Heart left ventricle (tissue), 16 donors: ENCODE measurements around the gene NR2F1. TPM values are rescaled to one million over a fixed set of nuclear protein-coding genes. Genes with fewer than 3 reads are reported as not detected.
A peak's percentile ranks its signal among the peaks of the same experiment; 100 is the strongest.

Source experiments
- ATAC-seq, 4 donors: fragments of 200-7000 bp; cut with Tn5 transposase; one replicate each; pipeline ENCODE4 v1.9.1; 2020 to 2022; ENCODE audit warnings: moderate library complexity in 4 of 4, mild to moderate bottlenecking in 3 of 4, moderate number of reproducible peaks in 1 of 4
- DNase-seq, 5 donors: peaks; one replicate each; pipeline ENCODE4 v3.0.0-alpha.2; 2020
- H3K27ac ChIP-seq, 12 donors: fragments of 200-600 bp; sonication (generic) in 4 of 12; one replicate each; pipeline versions ENCODE4 v1.5.0 to v1.8.0; 2016 to 2022; ENCODE audit warnings: mild to moderate bottlenecking in 2 of 12
- H3K27me3 ChIP-seq, 9 donors: fragments of 200-600 bp; sonication (generic) in 2 of 9; one replicate each; pipeline versions ENCODE4 v1.5.1 to v1.8.0; 2016 to 2022; ENCODE audit warnings: mild to moderate bottlenecking in 3 of 9
- H3K36me3 ChIP-seq, 9 donors: fragments of 200-600 bp; sonication (generic) in 2 of 9; one replicate each; pipeline versions ENCODE4 v1.5.0 to v1.8.0; 2018 to 2022; ENCODE audit warnings: mild to moderate bottlenecking in 2 of 9
- H3K4me1 ChIP-seq, 12 donors: fragments of 200-600 bp; sonication (generic) in 4 of 12; one replicate each; pipeline versions ENCODE4 v1.5.0 to v1.8.0; 2016 to 2022; ENCODE audit warnings: mild to moderate bottlenecking in 3 of 12
- H3K4me3 ChIP-seq, 12 donors: fragments of 200-600 bp; sonication (generic) in 4 of 12; one replicate each; pipeline versions ENCODE4 v1.5.0 to v1.8.0; 2017 to 2022; ENCODE audit warnings: mild to moderate bottlenecking in 9 of 12, moderate library complexity in 4 of 12
- H3K9me3 ChIP-seq, 12 donors: fragments of 200-600 bp; sonication (generic) in 4 of 12; one replicate each; pipeline versions ENCODE4 v1.5.0 to v1.8.0; 2016 to 2022; ENCODE audit warnings: mild to moderate bottlenecking in 1 of 12
- CTCF ChIP-seq, 12 donors: fragments of 200-600 bp; sonication (generic) in 4 of 12; IDR thresholded peaks; one replicate each; pipeline versions ENCODE4 v1.5.0 to v1.8.0; 2018 to 2022; ENCODE audit warnings: antibody characterized with exemption in 12 of 12, mild to moderate bottlenecking in 5 of 12
- POLR2A ChIP-seq, 2 donors: fragments of 450-650 bp; IDR thresholded peaks; one replicate each; pipeline ENCODE4 v1.6.1; 2017; ENCODE audit warnings: antibody characterized with exemption in 2 of 2, mild to moderate bottlenecking in 2 of 2, moderate library complexity in 2 of 2
- WGBS, 4 donors: extraction: QIAGEN DNeasy Blood & Tissue Kit in 2 of 4; methylation state at CpG; one replicate each; pipeline versions ENCODE4 v1.1.5 to v1.1.7; 2013 to 2018; 5-methylcytosine and 5-hydroxymethylcytosine counted together
- intact Hi-C, 10 donors: fragments of 100-400 bp; cut with DNase I; formaldehyde crosslinking; loops; one replicate each; pipeline versions ENCODE4 v1.11.1 to v1.14.2; 2022
- polyA plus RNA-seq, 2 donors: library from polyadenylated mRNA; stranded (reverse); fragments of 200-250 nt; gene quantifications; one replicate each; pipeline ENCODE4 v1.2.3, GENCODE V29; 2013
- total RNA-seq, 9 donors: library from RNA; depleted of rRNA in 2 of 9; stranded (reverse); fragments of >200 nt in 2 of 9; fragmentation: NEBNext Ultra II Directional in 3 of 9; extraction: Animal tissue kit (Norgen Biotek cat#: 25700) in 3 of 9; gene quantifications; one replicate each; pipeline versions ENCODE4 v1.1.0 to v1.2.4, GENCODE V29; 2016 to 2023
- donor health status: ischemic (EF 13 %, LVEDD 7.1; RV severe dilation, severe dysfunction).
- donor health status: healthy with polysubstance abuse.
- donor health status: DM: no; HTN: yes; CAD: no.
- donor health status: DM: no; HTN: no; CAD: no.
- donor health status: ischemic (EF 25% LVEDD 6.9; RV normal size, moderate dysfunction).
- donor health status: ischemic (EF 25% LVEDD 5.7; RV mildly dilated, moderate dysfunction).
- donor health status: healthy.
- donor health status: DM: yes; HTN: yes; CAD: no.
- donor health status: ischemic (EF 35%, LVEDD 5.7; RV mildly dilated, moderate dysfunction).
- donor health status: nonischemic (EF 11% LVEDD 7.7; RV severe dilation, severe dysfunction).
- donor health status: DM: yes; HTN: yes; CAD: no.
- donor health status: PGD.
- donor health status: ischemic (EF 29% LVEDD 5.4; RV normal size, mild dysfunction).
- donor health status: nonischemic (EF 23%, LVEDD 6.1; RV moderate dilation, normal function).

Gene NR2F1
- total and polyA plus RNA-seq, 11 donors, result 0.37 to 13.5 (median 0.57) TPM; not detected in 3

GRCh38 chr5:93602241-93603077, 19.4 kb downstream of the NR2F1 start:
- TF ChIP-seq CTCF (IDR thresholded peaks at IDR 0.05) (no peak), POLR2A (IDR thresholded peaks at IDR 0.05) (no peak)
- no peaks in the 10 kb centered on the region for H3K9me3 ChIP-seq
- intact Hi-C loops, result loop anchor here in 4 of 10 donors (10.0 kb wide), 2 partner anchors 292 to 312 kb away; no protein-coding TSS in a partner anchor
- DNase-seq (no peak), ATAC-seq (no peak)
- peaks cover 45 to 100% (median 99%) of the 10 kb centered on the region in 9 donors for H3K27me3 ChIP-seq
- no peak overlapping the region for H3K27ac ChIP-seq
- H3K36me3 ChIP-seq, result no peaks in the 10 kb centered on the region
- no peak overlapping the region for H3K4me3 ChIP-seq
- 13 to 37% (median 26%) methylated on average over 21 to 39 of the region's 39 CpGs for WGBS, 4 donors
- H3K4me1 ChIP-seq, result peaks cover 0 to 7% (median 3%) of the 10 kb centered on the region in 12 donors

GRCh38 chr5:93603078-93603792, 20.2 kb downstream of the NR2F1 start:
- H3K27ac ChIP-seq, result no peak overlapping the region
- H3K4me1 ChIP-seq, result peaks cover 0 to 14% (median 6%) of the 10 kb centered on the region in 12 donors
- ATAC-seq, result no peak
- H3K27me3 ChIP-seq, result peaks cover 40 to 100% (median 99%) of the 10 kb centered on the region in 9 donors
- WGBS, 4 donors, result 57 to 73% (median 69%) methylated on average over 8 of the region's 8 CpGs
- no peaks in the 10 kb centered on the region for H3K36me3 ChIP-seq
- no peaks in the 10 kb centered on the region for H3K9me3 ChIP-seq
- no peak for DNase-seq
- no peak overlapping the region for H3K4me3 ChIP-seq
- intact Hi-C loops, result loop anchor here in 4 of 10 donors (10.0 kb wide), 2 partner anchors 292 to 312 kb away; no protein-coding TSS in a partner anchor
- TF ChIP-seq POLR2A (IDR thresholded peaks at IDR 0.05) (no peak), CTCF (IDR thresholded peaks at IDR 0.05) (no peak)

- Histone ChIP-seq H3K4me1 (peaks cover 0 to 16% (median 5%) of the 10 kb centered on the region in 12 donors), H3K4me3 (peak overlapping the region in 3 of 12 donors; percentile 3 to 16 (median 6)), H3K27me3 (peaks cover 45 to 100% (median 97%) of the 10 kb centered on the region in 9 donors), H3K27ac (no peak overlapping the region), H3K36me3 (no peaks in the 10 kb centered on the region), H3K9me3 (no peaks in the 10 kb centered on the region)
- no peak for TF ChIP-seq CTCF (IDR thresholded peaks at IDR 0.05)
- no peak for TF ChIP-seq POLR2A (IDR thresholded peaks at IDR 0.05)
- intact Hi-C loops, result loop anchor here in 4 of 10 donors (10.0 kb wide), 2 partner anchors 291 to 311 kb away; no protein-coding TSS in a partner anchor
- no peak for DNase-seq
- WGBS, 4 donors, result 7 to 19% (median 9%) methylated on average over 24 to 58 of the region's 58 CpGs
- ATAC-seq, result no peak
Observed at GRCh38 chr5:93603793-93604643, 21.0 kb downstream of the NR2F1 start.
